ENCODE measurements around the gene PLD1.

DNA sequence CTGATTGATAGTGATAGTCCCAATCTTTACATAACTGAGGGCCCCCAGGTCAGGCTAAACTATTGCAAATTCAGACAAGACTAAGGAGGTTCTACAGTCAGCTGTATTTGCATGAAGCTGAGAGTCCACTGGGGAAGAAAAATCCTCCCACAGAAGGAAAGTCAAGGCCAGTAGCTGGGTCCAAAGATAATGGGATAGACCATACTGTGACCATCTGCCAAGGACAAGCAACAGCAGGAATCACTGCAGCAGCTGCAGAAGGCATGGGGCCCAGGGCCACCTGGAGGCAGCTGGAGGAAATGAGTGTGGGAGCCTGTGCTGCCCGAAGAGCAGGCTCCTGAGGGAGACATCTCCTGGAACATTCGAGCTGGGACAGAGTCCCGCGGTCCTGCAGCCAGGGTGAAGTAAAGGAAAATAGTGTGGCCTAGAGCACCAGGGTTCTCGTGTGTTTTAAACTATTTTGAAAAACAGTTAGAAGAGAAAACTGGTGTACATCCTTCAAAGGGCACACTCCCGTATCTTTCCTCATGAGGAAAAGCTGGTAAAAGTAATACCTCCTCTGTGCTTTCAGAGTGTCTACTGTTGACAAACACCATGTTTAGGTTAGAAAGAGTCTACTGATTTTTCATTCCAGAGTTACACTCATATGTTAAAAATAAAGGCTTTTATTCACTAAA lies 19.7 kb upstream of the PLD1 start:
- TF ChIP-seq, protein P1, sequence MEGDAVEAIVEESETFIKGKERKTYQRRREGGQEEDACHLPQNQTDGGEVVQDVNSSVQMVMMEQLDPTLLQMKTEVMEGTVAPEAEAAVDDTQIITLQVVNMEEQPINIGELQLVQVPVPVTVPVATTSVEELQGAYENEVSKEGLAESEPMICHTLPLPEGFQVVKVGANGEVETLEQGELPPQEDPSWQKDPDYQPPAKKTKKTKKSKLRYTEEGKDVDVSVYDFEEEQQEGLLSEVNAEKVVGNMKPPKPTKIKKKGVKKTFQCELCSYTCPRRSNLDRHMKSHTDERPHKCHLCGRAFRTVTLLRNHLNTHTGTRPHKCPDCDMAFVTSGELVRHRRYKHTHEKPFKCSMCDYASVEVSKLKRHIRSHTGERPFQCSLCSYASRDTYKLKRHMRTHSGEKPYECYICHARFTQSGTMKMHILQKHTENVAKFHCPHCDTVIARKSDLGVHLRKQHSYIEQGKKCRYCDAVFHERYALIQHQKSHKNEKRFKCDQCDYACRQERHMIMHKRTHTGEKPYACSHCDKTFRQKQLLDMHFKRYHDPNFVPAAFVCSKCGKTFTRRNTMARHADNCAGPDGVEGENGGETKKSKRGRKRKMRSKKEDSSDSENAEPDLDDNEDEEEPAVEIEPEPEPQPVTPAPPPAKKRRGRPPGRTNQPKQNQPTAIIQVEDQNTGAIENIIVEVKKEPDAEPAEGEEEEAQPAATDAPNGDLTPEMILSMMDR (IDR thresholded peaks at IDR 0.05; ENCODE audit: low read depth, low read length) = peak; percentile 58
- no peak for TF ChIP-seq POLR2A (IDR thresholded peaks at IDR 0.05; ENCODE audit: extremely low read depth, insufficient read length)

Measured in NB4 (cell line).